HG03280 (cell line): ENCODE data around the gene DAP.
"Not testable (repeated sequence)": the region's sequence is repeated elsewhere in the genome, so short reads cannot be mapped to it uniquely, and the experiment has no call there.

Experiments used
- ATAC-seq: cut with Tn5 transposase; IDR thresholded peaks from one replicate; pipeline ENCODE4 v1.9.1; 2021; ENCODE audit warnings: mild to moderate bottlenecking, moderate library complexity; ENCODE audit not compliant: unreplicated experiment

DAP gene

GRCh38 chr5:10635867-10636350, 125.1 kb downstream of the DAP start:
- ATAC-seq, result no peak

GRCh38 chr5:10635257-10635866, 125.7 kb downstream of the DAP start:
- peak; percentile 59 for ATAC-seq

- ATAC-seq, result no peak
These were observed 126.5 kb downstream of the DAP start for GRCh38 chr5:10634562-10634961.

GRCh38 chr5:10634050-10634449, 127.0 kb downstream of the DAP start:
- ATAC-seq, result no peak

- no peak for ATAC-seq
These were observed 127.6 kb downstream of the DAP start for GRCh38 chr5:10633271-10634049.

- peak; percentile 46 for ATAC-seq
These were observed 128.8 kb downstream of the DAP start for GRCh38 chr5:10632110-10632761.

GRCh38 chr5:10631316-10631996, 129.6 kb downstream of the DAP start:
- ATAC-seq, result peak; percentile 4

- ATAC-seq, result not testable (repeated sequence)
These were observed 130.3 kb downstream of the DAP start for GRCh38 chr5:10630744-10631143.

- ATAC-seq, result no peak
These were observed 130.9 kb downstream of the DAP start for GRCh38 chr5:10630126-10630525.

- ATAC-seq, result no peak
These were observed 131.4 kb downstream of the DAP start for GRCh38 chr5:10629682-10630081.
